Measurements from ENCODE around the gene HSP90B1. TPM values are rescaled to one million over a fixed set of nuclear protein-coding genes. Genes with fewer than 3 reads are reported as not detected.

Gene HSP90B1
- total and polyA plus RNA-seq, 2 donors from 2014 or later = 521 to 806 TPM

DNA sequence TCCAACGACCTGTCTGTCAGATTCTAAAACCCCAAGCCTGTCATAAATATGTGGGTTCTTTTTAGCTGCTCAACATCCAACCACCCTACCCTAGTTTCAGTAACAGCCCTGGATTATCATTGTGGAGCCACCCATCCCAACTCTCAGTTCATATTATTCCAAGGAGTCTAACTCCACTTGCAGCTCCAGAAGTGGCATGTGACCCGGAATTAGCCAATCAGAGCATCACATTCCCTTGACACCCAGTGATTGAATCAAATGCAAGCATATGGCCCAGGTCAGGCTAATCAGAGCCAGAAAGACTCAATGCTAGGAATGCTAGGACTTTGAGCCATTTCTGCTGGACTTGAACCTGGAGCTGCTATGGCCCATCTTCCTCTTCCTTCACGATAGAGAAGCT, 17.1 kb upstream of the HSP90B1 start:
- H3K36me3 ChIP-seq (ENCODE audit: control insufficient read depth in 2 of 3, insufficient read depth in 3 of 3, low read length in 3 of 3) = no peaks in the 10 kb centered on the region
- H3K9me3 ChIP-seq (ENCODE audit: control insufficient read depth in 2 of 3, insufficient read depth in 1 of 3, low read length in 3 of 3) = no peaks in the 10 kb centered on the region
- H3K9ac ChIP-seq (ENCODE audit: low read length in 3 of 3) = no peak overlapping the region
- FAIRE-seq (no peak), DNase-seq (no peak)
- no peak overlapping the region for H3K4me3 ChIP-seq (ENCODE audit: low read length in 3 of 3)
- H3K27me3 ChIP-seq (ENCODE audit: control insufficient read depth, insufficient read depth, low read length) = no peaks in the 10 kb centered on the region
- TF ChIP-seq, protein P1, sequence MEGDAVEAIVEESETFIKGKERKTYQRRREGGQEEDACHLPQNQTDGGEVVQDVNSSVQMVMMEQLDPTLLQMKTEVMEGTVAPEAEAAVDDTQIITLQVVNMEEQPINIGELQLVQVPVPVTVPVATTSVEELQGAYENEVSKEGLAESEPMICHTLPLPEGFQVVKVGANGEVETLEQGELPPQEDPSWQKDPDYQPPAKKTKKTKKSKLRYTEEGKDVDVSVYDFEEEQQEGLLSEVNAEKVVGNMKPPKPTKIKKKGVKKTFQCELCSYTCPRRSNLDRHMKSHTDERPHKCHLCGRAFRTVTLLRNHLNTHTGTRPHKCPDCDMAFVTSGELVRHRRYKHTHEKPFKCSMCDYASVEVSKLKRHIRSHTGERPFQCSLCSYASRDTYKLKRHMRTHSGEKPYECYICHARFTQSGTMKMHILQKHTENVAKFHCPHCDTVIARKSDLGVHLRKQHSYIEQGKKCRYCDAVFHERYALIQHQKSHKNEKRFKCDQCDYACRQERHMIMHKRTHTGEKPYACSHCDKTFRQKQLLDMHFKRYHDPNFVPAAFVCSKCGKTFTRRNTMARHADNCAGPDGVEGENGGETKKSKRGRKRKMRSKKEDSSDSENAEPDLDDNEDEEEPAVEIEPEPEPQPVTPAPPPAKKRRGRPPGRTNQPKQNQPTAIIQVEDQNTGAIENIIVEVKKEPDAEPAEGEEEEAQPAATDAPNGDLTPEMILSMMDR (IDR thresholded peaks at IDR 0.05; ENCODE audit: borderline replicate concordance, extremely low read depth, insufficient read depth) = no peak
- no peak overlapping the region for H3K27ac ChIP-seq (ENCODE audit: low read depth in 2 of 2, low read length in 2 of 2)
- intact Hi-C loops (cut with DNase I) = no loop called here
- H3K4me1 ChIP-seq (ENCODE audit: control insufficient read depth in 2 of 3, insufficient read depth in 2 of 3, low read depth in 1 of 3, low read length in 3 of 3) = no peaks in the 10 kb centered on the region

DNA sequence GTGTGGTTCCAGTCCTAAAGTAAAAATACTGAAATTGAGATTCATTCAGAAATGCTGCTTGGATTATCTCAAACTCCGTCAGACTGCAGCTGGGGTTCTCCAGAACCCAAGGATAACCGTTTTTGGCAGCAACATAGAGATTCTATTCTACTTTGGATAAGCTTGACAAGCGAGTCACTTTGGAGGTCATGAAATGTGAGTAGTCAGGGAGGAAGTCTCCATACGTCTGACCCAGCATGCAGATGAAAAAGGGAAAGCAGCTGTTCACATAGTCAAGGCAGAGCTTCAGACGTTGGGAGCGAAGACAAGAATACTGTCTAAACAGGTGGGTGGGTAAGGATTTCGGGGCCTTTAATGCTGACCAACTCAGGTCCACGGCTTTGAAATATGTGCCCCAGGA, 14.9 kb upstream of the HSP90B1 start:
- no peaks in the 10 kb centered on the region for H3K36me3 ChIP-seq (ENCODE audit: control insufficient read depth in 2 of 3, insufficient read depth in 3 of 3, low read length in 3 of 3)
- TF ChIP-seq, protein P1 (IDR thresholded peaks at IDR 0.05; ENCODE audit: borderline replicate concordance, extremely low read depth, insufficient read depth) = no peak
- intact Hi-C loops (cut with DNase I) = no loop called here
- no peaks in the 10 kb centered on the region for H3K9me3 ChIP-seq (ENCODE audit: control insufficient read depth in 2 of 3, insufficient read depth in 1 of 3, low read length in 3 of 3)
- H3K9ac ChIP-seq (ENCODE audit: low read length in 3 of 3) = no peak overlapping the region
- FAIRE-seq = no peak
- H3K4me3 ChIP-seq (ENCODE audit: low read length in 3 of 3) = no peak overlapping the region
- no peaks in the 10 kb centered on the region for H3K4me1 ChIP-seq (ENCODE audit: control insufficient read depth in 2 of 3, insufficient read depth in 2 of 3, low read depth in 1 of 3, low read length in 3 of 3)
- DNase-seq = peak in 2 of 5 donors; percentile 3 to 14
- H3K27ac ChIP-seq (ENCODE audit: low read depth in 2 of 2, low read length in 2 of 2) = no peak overlapping the region
- H3K27me3 ChIP-seq (ENCODE audit: control insufficient read depth, insufficient read depth, low read length) = no peaks in the 10 kb centered on the region

DNA sequence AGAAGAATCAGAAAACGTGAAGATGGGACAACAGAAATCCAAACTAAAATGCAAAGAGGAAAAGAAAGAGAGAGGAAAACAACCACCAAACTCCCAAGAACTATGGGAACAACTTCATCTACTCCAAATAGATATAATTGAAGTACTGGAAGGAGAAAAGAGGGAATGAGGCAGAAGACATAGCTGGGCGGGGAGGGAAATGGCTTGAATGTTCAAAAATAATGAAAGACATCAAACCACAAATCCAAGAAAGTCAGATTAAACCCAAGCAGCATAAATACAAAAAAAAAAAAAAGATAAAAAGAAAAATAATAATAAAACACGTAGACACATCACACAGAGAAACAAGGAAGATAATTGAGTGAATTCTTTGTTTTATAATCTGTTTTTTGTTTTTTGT, 12.3 kb upstream of the HSP90B1 start:
- intact Hi-C loops (cut with DNase I) = no loop called here
- Histone ChIP-seq H3K9ac (ENCODE audit: low read length in 3 of 3) (no peak overlapping the region), H3K36me3 (ENCODE audit: control insufficient read depth in 2 of 3, insufficient read depth in 3 of 3, low read length in 3 of 3) (no peaks in the 10 kb centered on the region), H3K9me3 (ENCODE audit: control insufficient read depth in 2 of 3, insufficient read depth in 1 of 3, low read length in 3 of 3) (no peaks in the 10 kb centered on the region), H3K27ac (ENCODE audit: low read depth in 2 of 2, low read length in 2 of 2) (no peak overlapping the region), H3K27me3 (ENCODE audit: control insufficient read depth, insufficient read depth, low read length) (no peaks in the 10 kb centered on the region), H3K4me1 (ENCODE audit: control insufficient read depth in 2 of 3, insufficient read depth in 2 of 3, low read depth in 1 of 3, low read length in 3 of 3) (no peaks in the 10 kb centered on the region), H3K4me3 (ENCODE audit: low read length in 3 of 3) (no peak overlapping the region)
- DNase-seq = no peak
- TF ChIP-seq, protein P1 (IDR thresholded peaks at IDR 0.05; ENCODE audit: borderline replicate concordance, extremely low read depth, insufficient read depth) = no peak
- FAIRE-seq = no peak
